GM19438 (cell line): Measurements from ENCODE around the gene SRSF12.
"Not testable (repeated sequence)": the region's sequence is repeated elsewhere in the genome, so short reads cannot be mapped to it uniquely, and the experiment has no call there.

Source experiments
- ATAC-seq: cut with Tn5 transposase; IDR thresholded peaks from one replicate; pipeline ENCODE4 v1.9.1; 2021; ENCODE audit warnings: low read depth; ENCODE audit not compliant: unreplicated experiment

SRSF12 gene

GRCh38 chr6:89073840-89074239, 44.0 kb downstream of the SRSF12 start:
- no peak for ATAC-seq

- ATAC-seq, result no peak
Measured at GRCh38 chr6:89073014-89073620, 44.8 kb downstream of the SRSF12 start.

- no peak for ATAC-seq
Measured at GRCh38 chr6:89071036-89071435, 46.8 kb downstream of the SRSF12 start.

- no peak for ATAC-seq
Measured at GRCh38 chr6:89069536-89070163, 48.2 kb downstream of the SRSF12 start.

GRCh38 chr6:89068695-89069094, 49.2 kb downstream of the SRSF12 start:
- ATAC-seq, result no peak

- ATAC-seq, result no peak
Measured at GRCh38 chr6:89067796-89068195, 50.1 kb downstream of the SRSF12 start.

- ATAC-seq, result no peak
Measured at GRCh38 chr6:89066940-89067646, 50.8 kb downstream of the SRSF12 start.

GRCh38 chr6:89066121-89066520, 51.8 kb downstream of the SRSF12 start:
- not testable (repeated sequence) for ATAC-seq

- ATAC-seq, result not testable (repeated sequence)
Measured at GRCh38 chr6:89064931-89065330, 52.9 kb downstream of the SRSF12 start.

GRCh38 chr6:89063881-89064280, 54.0 kb downstream of the SRSF12 start:
- no peak for ATAC-seq

- no peak for ATAC-seq
Measured at GRCh38 chr6:89059227-89059626, 58.6 kb downstream of the SRSF12 start.

- ATAC-seq, result no peak
Measured at GRCh38 chr6:89058627-89059026, 59.2 kb downstream of the SRSF12 start.

- ATAC-seq, result no peak
Measured at GRCh38 chr6:89057759-89058158, 60.1 kb downstream of the SRSF12 start.

- ATAC-seq, result no peak
Measured at GRCh38 chr6:89054208-89054607, 63.7 kb downstream of the SRSF12 start.

- no peak for ATAC-seq
Measured at GRCh38 chr6:89051676-89052075, 66.2 kb downstream of the SRSF12 start.

- no peak for ATAC-seq
Measured at GRCh38 chr6:89050697-89051096, 67.2 kb downstream of the SRSF12 start.

GRCh38 chr6:89050155-89050554, 67.7 kb downstream of the SRSF12 start:
- no peak for ATAC-seq

- no peak for ATAC-seq
Measured at GRCh38 chr6:89048985-89049384, 68.9 kb downstream of the SRSF12 start.

- ATAC-seq, result no peak
Measured at GRCh38 chr6:89048288-89048923, 69.5 kb downstream of the SRSF12 start.

- no peak for ATAC-seq
Measured at GRCh38 chr6:89047473-89047872, 70.4 kb downstream of the SRSF12 start.
